ENCODE data around the gene ANO2.
"Not testable (repeated sequence)": the region's sequence is repeated elsewhere in the genome, so short reads cannot be mapped to it uniquely, and the experiment has no call there.

The ANO2 gene

DNA sequence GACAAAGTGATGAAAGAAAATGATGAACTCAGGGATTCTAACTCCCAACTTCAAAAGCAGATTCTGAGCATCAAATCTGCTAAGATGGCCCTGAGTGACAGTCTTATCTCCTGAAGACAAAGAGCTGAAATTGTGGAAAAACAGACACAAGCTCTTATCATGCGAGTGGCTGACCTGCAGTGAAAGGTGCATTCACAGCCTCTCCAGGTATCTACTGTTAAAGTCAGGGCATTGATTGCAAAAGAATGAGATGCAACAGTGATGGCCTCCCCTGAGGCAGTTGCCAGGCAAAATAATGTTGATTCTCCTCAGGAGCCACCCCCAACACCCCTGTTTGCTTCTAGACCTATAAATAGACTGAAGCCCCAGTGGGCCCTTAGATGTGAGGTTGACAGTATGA lies 126.2 kb downstream of the ANO2 start:
- DNase-seq (ENCODE audit: low read depth): not testable (repeated sequence)

DNA sequence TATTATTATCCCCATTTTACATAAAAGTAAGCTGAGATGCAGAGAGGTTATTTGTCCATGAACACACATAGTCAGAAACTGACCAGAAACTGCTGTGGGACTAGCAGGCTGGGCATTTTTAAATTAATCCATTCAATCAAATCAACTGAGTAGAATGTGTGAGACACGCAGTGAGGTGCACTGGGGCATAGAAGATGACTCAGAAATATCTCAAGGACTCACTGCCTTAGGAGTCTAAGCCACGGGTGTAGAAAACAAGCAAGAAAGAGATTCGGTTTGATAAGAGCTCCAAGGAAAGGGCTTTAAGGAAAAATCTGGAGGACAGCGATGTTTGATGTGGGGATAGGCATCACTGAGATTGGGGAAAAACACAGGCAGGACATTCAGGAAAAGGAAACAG lies 127.8 kb downstream of the ANO2 start:
- DNase-seq (ENCODE audit: low read depth): no peak

DNA sequence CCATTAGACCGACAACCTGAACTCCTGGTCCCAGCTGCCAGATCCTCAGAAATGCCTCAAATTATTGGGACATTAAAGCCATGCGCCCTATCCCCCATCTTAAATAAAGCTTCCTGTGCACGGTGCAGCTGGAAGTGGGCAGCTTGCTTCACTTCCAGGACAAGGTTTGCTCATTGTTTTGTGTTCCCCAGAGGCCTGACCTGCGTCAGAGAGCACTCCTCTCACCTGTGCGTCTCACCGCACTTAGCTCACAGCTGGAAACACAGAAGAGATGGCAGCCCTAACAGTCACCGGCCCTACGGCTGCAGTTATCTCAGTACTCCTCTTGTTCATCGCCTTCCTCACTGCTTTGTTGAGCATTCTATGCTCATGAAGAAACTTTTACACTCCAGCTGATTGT lies 135.5 kb downstream of the ANO2 start:
- no peak for DNase-seq (ENCODE audit: low read depth)

DNA sequence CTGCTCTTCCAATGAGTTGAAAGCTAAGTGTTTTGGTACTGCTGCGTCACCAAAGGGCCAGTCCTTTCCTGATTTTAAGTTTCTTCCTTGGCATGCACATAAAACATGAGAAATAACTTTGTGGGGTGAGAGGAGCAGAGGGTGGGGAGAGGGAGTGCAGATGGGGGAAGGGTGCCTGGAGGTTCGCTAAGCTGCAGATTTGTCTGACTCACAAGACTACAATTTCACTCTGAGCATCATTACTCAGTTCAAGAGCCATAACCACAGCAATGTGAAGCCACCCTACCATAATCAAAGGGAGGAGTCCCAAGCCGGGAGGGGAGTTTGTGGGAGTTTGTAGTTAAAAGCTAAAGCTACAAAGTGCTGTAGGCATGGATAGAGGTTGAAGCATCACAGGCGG lies 136.1 kb downstream of the ANO2 start:
- DNase-seq (ENCODE audit: low read depth): peak; percentile 89

DNA sequence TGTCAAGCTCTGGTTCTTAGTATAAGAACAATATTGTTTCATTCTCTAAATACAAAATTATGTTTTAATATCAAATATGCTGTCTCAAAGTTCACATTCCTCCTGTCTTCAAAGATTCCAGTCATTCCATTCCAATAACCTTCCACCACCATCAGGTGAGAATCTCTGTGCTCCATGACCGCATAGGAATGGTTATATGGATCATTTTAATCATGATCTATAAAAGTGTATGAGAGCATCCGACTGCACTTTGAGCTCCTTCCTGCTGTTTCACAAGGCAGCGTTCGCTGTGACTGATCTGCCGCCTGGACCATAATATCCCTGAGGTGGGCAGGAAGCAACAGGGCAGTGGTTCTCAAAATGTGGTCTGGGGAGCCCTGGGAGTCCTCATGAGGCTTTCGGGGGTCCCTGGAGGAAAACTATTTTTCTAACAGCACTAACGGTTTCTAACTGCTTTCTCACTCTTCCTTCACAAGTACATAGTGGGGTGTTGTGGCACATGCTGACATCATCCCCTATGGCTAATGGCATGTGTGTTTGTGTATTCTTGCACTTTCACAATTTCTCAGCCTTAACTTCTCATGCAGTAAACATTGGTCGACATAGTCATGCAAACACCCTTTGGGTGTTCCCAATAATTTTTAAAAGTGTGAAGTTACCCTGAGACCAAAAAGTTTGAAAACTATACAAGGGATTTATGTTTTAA lies 137.4 kb downstream of the ANO2 start:
- no peak for DNase-seq (ENCODE audit: low read depth)

DNA sequence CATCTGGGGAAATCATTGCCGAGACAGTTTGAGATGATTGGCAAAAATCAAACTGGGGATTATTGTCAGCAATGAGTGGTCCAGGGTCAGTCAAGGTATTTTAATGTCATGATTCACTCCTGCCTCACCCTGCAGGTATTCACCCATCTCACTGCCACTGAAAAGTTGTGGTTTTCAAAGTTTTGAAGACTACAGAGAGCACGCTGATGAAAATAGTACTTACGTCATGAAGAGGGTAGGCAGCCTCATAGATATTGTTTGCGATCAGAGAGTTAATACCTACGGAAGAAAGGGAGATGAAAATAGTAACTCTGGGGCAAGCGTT lies 138.0 kb downstream of the ANO2 start:
- DNase-seq (ENCODE audit: low read depth): no peak

DNA sequence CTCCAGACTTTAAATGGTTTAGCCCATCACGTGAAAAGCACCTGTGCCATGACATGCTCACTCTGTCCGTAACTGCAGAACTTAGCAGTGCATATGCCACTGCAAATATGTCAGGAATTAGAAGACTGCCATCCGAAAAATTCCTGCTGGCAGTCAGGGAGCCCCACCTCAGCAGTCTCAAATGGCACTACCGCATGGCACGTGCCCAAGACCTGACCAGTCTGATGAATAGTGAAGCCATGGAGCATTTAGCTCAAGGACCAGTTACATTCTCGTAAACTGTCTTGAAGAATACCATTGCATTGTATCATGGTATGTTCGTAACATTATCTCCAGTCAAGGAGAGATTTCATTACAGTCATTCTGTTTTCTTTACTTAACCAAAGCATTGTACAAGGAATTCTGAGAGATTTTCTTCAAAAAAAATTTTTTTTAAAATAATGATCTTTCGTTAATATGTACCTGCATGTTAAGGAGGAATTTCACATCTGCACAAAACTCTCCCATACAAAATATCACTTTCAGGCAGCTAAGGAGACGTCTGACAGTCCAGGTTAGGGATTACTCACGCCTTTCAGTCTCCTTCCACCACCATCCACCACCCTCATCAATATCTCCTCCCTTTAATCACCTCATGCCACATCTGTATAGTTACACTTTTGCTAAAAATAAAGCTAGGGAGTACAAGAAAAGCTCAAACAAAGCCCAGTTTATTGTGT lies 138.5 kb downstream of the ANO2 start:
- DNase-seq (ENCODE audit: low read depth): no peak

DNA sequence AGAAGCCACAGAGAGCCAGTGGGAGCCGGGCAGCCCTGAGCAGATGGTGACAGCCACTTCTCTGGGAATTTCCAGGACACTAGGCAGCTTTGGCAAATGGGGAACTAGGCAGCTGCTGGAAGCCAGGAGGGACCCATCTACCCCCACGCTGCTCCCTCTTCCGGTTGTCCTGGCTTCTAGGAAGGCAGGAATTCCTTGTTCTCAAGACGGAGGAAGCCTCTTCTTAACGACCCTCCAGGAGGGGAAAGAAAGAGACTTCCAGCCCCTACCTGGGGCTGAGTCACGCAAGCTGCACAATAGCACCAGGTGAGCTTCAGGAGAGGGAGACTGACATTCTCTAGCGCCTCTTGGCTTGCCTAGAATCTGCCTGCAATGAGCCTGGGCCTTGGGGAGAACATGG lies 141.5 kb downstream of the ANO2 start:
- DNase-seq (ENCODE audit: low read depth): no peak

DNA sequence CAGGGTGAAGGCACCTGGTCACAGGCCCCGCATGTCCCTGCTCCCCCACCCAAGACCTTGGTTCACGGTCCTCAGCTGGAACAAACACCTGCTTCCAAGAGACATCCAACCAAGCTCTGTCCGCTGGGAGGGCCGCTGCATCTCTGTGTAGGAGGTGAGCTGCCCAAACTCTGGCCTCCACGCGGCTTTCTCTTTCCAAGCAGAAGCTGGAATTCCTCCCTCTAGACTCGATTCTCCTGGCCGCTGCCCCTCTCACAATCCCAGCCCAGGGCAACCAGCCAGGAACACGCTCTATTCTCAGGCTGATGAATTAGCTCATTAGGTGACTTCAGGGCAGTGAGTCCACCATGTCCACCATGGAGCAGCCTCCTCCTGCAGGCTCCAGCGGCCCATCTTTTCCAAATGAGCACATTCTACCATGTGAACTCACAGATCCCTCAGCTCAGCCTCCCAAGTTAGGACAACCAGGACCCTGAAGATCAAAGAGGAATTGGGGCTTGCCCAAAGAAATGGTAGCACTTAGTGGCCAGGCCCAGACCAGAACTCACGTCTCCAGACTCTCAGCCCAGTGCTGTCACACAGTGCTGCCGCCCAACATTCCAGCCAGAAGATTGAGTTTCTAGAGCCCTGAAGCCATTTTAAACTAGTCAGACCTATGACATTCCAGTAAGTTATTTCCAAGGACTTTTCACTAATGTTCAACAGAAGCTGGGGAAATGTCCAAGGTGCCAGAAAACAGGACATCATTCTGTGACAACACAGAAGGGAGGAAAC lies 146.6 kb downstream of the ANO2 start:
- no peak for DNase-seq (ENCODE audit: low read depth)

DNA sequence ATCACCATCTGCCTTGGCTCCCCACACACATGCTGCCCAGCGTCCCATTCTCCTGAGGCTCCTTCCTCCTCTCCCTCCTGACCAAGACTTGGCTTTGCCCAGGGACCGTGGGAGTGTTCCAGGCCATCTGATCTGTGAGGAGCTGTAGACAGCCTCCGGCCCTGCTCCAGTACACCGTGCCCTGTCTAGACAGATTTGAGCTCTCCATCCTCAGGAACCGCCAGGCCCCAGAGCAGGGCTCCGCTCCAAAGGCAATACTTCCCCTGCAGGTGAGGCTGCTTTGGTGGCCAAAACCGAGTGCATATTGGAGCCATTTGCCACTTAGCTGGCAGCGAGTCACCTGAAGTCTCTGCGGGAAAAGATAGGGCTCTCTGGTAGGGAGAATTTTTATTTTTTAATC lies 147.4 kb downstream of the ANO2 start:
- DNase-seq (ENCODE audit: low read depth): no peak

DNA sequence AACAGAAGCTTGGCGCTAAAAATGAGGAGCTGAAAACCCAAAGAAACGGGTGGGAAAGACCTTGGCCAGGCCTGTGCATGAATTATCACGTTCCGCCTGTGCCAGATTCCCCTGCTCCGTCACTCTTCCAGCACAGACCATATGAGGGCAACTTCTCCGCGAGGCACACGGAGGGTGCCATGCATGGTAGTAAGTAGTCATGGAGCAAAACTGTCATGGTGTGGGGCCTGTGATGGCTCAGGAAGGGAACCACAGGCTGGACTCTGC lies 148.2 kb downstream of the ANO2 start:
- no peak for DNase-seq (ENCODE audit: low read depth)

DNA sequence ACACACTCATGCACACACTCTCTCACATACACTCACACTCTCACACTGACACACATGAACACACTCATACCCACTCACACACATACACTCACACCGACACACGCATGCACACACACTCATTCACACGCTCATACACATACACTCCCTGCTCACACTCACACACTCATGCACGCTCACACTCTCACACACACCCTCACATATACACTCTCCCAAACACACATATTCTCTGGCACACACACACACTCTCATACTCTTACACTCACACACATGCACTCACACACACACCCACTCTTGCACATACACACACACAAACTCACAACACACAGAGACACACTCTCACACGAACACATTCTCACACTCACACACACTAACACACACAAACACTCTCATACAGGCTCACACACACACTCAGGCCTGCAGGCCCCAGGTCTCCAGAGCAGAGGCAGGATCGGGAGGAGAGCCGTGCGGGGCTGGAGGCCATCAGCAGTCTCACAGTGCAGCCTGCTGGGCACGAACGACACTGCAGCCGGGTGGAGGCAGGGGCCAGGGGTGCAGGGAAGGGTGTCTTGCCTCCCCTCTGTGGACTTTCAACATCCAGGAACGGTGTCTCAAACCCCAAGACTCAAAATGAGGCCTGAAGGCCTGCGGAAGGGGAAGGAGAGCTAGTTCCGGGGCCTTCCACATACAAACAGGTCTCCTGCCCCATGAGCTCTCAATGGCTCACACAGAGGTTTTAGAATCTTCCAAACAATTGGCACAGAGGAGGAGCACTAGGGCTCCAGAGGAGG lies 148.7 kb downstream of the ANO2 start:
- no peak for DNase-seq (ENCODE audit: low read depth)

DNA sequence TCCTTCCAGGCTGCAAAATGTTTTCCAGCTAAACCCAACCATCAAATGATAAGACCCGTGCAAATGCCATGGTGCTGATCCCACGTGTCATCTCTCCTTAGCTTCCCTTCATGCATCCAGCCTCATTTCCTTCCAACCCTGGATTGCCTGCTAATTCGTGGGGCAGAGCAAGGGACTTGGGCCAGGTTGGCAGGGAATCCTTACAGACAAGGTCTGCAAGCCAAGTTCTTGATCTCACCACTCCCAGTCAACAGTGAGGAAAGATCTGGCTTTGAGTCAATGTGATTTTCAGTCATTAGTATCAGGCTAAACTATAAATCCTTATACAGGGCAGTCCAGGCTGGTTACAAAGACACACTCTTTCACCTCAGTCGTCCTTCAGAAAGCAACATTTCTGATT lies 150.9 kb downstream of the ANO2 start:
- no peak for DNase-seq (ENCODE audit: low read depth)

DNA sequence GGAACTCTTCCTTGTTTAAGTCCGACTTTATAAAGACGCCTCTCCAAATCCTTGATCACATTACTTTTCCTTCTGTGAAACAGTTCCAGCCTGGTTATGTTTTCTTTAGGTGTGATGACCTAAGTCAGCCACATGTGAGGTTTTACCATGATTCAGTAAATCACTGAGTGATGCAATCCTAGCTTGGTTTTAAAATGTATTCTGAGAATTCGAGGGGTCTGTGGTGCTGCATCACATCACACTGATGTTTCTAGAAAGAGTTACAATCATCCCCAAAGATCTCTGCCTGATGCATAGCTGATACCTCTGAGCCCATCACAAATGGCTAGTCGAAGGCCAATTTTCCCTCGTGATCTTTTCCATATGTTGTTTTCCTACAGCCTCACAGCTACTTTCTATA lies 152.7 kb downstream of the ANO2 start:
- no peak for DNase-seq (ENCODE audit: low read depth)

DNA sequence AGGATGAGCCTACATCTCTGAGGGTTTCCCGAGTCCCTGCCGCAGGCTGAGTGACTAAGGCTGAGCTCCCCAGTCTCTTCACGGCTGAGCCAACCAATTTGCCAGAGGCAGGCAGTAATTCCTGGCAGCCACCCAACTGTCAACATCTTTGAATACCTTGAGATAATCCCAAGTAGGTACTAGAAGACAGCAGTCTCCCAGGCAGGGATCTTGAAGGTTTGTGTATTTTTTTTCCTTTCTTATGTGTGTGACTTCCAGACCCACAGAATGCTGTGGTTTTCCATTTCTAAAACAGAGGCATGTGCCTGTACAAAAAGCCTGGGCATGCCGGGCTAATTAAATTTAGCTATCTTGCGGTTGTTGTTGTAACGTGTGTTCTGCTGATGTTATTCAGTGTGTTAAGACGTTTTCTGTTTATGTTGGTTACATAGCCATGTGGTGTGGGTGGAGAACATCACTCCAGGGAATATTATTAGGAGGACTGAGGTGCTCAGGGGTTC lies 155.5 kb downstream of the ANO2 start:
- peak; percentile 34 for DNase-seq (ENCODE audit: low read depth)

DNA sequence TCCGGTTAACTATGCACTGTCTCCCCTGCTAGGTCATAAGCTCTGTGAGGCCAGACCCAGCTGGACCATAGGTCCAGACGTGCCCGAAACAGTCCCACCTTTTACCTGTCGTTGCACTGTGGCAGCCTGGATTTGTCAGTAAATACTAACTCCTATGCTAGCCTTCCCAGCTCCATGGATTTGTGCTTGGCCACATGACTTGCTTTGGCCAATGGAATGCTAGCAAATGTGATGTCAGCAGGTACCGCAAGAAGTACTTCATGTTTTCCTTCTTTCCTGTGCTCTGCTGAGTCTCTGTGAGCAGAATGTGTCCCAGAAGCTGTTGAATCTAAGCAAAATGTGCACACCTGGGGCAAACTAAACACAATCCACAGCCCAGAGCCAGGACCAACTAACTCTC lies 157.2 kb downstream of the ANO2 start:
- DNase-seq (ENCODE audit: low read depth): no peak

DNA sequence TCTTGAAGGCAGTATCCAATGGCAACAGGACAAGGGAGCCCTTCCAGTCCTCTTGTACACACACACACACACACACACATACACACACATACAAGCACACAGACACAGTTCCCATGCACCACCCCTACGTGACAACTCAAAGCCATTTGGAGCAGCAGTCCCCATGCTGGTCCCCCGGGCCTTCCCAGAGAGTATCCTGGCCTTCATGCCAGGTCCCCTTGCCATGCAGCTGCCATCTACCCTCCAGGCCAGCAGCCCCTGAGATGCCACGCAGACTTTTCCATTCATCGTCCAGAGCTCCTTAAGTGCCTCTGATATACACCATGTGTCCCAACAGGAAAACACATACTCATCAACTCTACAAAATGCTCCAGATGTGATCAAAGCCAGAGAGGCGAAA lies 159.5 kb downstream of the ANO2 start:
- no peak for DNase-seq (ENCODE audit: low read depth)

DNA sequence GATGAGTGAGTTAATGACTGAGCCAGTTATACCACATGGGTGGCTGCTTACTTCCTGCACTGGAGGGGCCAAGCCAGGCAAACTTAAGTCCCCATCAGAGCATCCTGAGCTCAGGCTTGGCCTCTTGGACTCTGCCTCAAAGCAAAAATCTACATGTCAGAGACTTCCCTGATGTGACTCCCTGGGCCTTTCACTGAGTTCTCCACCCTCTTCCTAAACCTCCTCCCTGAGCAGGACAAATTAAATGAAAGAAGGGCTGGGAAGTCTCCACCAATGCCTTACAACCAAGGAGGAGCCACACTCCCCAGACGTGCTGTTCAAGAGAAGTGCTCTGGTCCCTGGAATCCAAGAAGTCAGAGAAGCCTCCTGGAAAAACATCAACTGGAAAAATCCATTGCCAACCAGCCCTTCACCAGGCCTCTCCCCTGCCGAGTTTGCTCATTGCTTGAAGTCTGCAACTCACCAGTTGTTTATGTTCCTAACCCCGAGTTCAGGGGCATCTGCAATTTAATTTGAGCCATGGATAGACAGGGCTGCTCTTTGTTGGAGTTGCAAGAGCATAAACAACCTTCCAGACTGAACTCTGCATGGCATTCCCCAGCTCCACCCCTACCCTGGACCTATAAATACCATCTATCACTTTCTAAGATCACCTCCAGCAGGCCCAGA lies 160.5 kb downstream of the ANO2 start:
- DNase-seq (ENCODE audit: low read depth): no peak

DNA sequence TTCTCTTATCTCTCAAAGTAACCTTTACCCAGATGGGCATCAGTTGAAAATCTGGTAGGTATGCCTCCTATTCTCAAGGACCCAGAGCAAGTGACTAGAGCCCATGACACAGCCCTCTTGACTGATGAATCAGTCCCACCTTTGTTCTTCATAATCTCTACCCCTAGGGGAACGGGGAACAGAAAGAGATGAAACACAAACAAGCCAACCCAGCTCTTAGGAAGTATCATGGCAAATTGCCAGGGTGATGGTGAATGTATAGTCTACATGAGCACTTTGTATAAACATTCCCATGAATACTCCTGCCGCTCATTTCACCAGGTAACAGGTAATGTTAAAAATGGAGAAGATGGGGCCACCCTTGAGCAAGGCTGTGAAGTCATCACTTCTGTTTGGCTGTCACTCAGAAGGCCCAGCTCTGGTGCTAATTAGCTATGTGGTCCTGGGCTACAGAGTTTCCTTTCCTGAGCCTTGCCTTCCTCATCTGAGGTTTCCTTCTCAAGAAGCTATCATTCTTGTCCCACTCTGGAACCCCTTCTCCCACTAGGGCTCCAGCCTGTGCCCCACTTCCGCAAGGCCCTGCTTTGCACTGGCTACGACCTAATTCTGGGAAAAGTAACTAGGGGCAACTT lies 161.7 kb downstream of the ANO2 start:
- no peak for DNase-seq (ENCODE audit: low read depth)

DNA sequence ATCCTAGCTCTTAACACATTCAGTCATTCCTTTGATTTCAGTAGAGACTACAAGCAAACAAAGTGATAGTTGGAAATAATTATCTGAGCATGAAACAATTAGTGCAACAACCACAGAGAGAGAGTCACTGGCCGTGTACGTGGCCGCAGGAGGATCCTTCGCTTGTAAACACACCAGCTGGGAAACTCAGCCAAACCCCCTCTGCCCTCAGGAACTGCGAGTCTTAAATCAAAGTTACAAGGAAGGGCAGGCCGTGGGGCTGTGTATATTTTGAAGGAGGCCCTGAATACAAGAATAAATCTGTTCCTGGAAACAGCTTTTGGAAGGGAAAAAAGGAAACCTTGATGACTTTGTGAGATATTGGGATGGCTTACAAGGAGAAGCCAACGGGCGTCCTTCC lies 164.5 kb downstream of the ANO2 start:
- no peak for DNase-seq (ENCODE audit: low read depth)

DNA sequence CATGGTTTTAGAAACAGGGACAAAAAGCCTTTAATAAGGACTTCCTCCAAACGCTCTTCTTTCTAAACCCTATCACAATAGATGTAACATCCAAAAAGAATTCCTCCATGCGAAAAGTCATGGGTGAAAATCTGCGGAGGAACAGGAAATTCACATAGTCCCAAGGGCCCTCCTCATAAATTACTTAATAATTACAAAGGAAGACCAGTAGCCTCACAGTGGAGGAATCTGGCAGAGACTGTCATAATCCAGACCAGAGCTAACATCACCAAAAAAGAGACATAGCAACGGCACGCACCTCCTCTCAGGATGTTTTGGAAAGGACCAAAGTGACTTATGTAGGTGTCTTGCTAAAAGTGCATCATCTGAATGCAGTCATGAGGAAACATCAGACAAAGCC lies 165.7 kb downstream of the ANO2 start:
- DNase-seq (ENCODE audit: low read depth): no peak

DNA sequence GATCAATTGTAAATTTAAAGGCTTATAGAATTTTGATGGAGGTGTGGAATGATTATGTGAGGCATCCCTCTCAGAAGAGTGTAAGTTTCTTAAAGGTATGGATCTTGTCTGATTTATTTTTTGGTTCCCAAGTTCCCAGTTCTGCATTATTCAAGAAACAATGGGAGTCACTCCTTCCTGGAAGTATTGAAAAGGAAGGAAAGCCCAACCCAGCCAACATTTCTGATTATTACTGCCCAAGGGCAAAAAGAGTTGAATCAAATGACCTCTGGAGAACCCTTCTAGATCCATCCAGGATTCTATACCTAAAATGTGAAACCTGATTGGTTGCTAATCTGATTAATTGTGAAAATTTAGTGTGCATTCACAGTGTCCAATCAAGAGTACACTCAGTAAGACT lies 166.2 kb downstream of the ANO2 start:
- DNase-seq (ENCODE audit: low read depth): no peak
